Neural cell (in vitro differentiated cells): Measurements from ENCODE around the gene CRMP1. TPM values are rescaled to one million over a fixed set of nuclear protein-coding genes. Genes with fewer than 3 reads are reported as not detected.

Experiments used
- H2AFZ ChIP-seq: fragments of 200-600, 300-800 bp; sonication (generic), shearing (Covaris generic); 2 replicates; pipeline ENCODE4 v1.6.0; 2014; ENCODE audit warnings: low read depth, mild to moderate bottlenecking, antibody characterized with exemption, low read length, moderate library complexity
- H3F3A ChIP-seq: fragments of 200-600 bp; shearing (Covaris generic); 2 replicates; pipeline ENCODE4 v1.6.1; 2016; ENCODE audit warnings: mild to moderate bottlenecking, moderate library complexity, mixed read lengths, antibody characterized with exemption, low read length; ENCODE audit not compliant: insufficient read depth, poor library complexity, severe bottlenecking
- H3K27ac ChIP-seq: fragments of 200-600, 300-800 bp; sonication (generic), shearing (Covaris generic); 2 replicates; pipeline ENCODE4 v1.5.1; 2014; ENCODE audit warnings: mild to moderate bottlenecking, low read length, moderate library complexity
- H3K27me3 ChIP-seq: fragments of 300-800, 200-600 bp; sonication (generic), shearing (Covaris generic); 2 replicates; pipeline ENCODE4 v1.6.0; 2014; ENCODE audit warnings: mild to moderate bottlenecking, low read depth, low read length, moderate library complexity; ENCODE audit not compliant: insufficient read depth
- H3K36me3 ChIP-seq: fragments of 300-800, 200-600 bp; sonication (generic), shearing (Covaris generic); 2 replicates; pipeline ENCODE4 v1.5.1; 2014; ENCODE audit warnings: mild to moderate bottlenecking, antibody characterized with exemption, low read length, moderate library complexity; ENCODE audit not compliant: insufficient read depth
- H3K4me2 ChIP-seq: fragments of 300-800, 200-600 bp; sonication (generic), shearing (Covaris generic); 2 replicates; pipeline ENCODE4 v1.6.0; 2014; ENCODE audit warnings: mild to moderate bottlenecking, low read length
- H3K4me3 ChIP-seq: fragments of 300-800, 200-600 bp; sonication (generic), shearing (Covaris generic); 2 replicates; pipeline ENCODE4 v1.5.1; 2014; ENCODE audit warnings: mild to moderate bottlenecking, low read length, moderate library complexity
- H3K79me2 ChIP-seq: fragments of 200-600 bp; shearing (Covaris generic); replicated peaks from 2 replicates; pipeline ENCODE4 v1.6.0; 2014; ENCODE audit warnings: mild to moderate bottlenecking, low read length, moderate library complexity; ENCODE audit not compliant: insufficient read depth
- H3K9ac ChIP-seq: fragments of 300-800, 200-600 bp; sonication (generic), shearing (Covaris generic); 2 replicates; pipeline ENCODE4 v1.6.1; 2016; ENCODE audit warnings: mild to moderate bottlenecking, low read length, mixed read lengths
- H3K9me2 ChIP-seq: fragments of 200-600 bp; shearing (Covaris generic); 2 replicates; pipeline ENCODE4 v1.6.1; 2016; ENCODE audit warnings: mild to moderate bottlenecking, low read length, mixed read lengths; ENCODE audit not compliant: insufficient read depth
- H3K9me3 ChIP-seq: fragments of 200-600, 300-800 bp; sonication (generic), shearing (Covaris generic); 2 replicates; pipeline ENCODE4 v1.6.1; 2016; ENCODE audit warnings: mild to moderate bottlenecking, mixed run types, low read length, moderate library complexity, mixed read lengths
- H4K20me1 ChIP-seq: fragments of 200-600 bp; shearing (Covaris generic); 2 replicates; pipeline ENCODE4 v1.6.1; 2016; ENCODE audit warnings: mild to moderate bottlenecking, mixed run types; ENCODE audit not compliant: insufficient read depth
- EP300 ChIP-seq: fragments of 450-650 bp; conservative IDR thresholded peaks from 2 replicates; pipeline ENCODE4 v1.6.1; 2014; ENCODE audit warnings: antibody characterized with exemption, mild to moderate bottlenecking, moderate library complexity; ENCODE audit not compliant: poor library complexity, severe bottlenecking
- EZH2 ChIP-seq: fragments of 200-600, 300-800 bp; shearing (Covaris generic), sonication (generic); IDR thresholded peaks from 2 replicates; pipeline ENCODE4 v1.6.1; 2014; ENCODE audit warnings: antibody characterized with exemption, low read length, borderline replicate concordance, mild to moderate bottlenecking; ENCODE audit not compliant: insufficient read depth, poor library complexity, severe bottlenecking
- MXI1 ChIP-seq: fragments of 450-650 bp; conservative IDR thresholded peaks from 2 replicates; pipeline ENCODE4 v1.6.1; 2014; ENCODE audit warnings: antibody characterized with exemption, mild to moderate bottlenecking; ENCODE audit not compliant: poor library complexity, severe bottlenecking
- POLR2AphosphoS5 ChIP-seq: IDR thresholded peaks from 2 replicates; pipeline ENCODE4 v1.6.1; 2012
- RAD21 ChIP-seq: fragments of 450-650 bp; conservative IDR thresholded peaks from 2 replicates; pipeline ENCODE4 v1.6.1; 2014; ENCODE audit warnings: antibody characterized with exemption, mild to moderate bottlenecking, moderate library complexity
- SMC3 ChIP-seq: fragments of 450-650 bp; conservative IDR thresholded peaks from 2 replicates; pipeline ENCODE4 v1.6.1; 2014; ENCODE audit warnings: antibody characterized with exemption, mild to moderate bottlenecking, moderate library complexity; ENCODE audit not compliant: poor library complexity
- TAF1 ChIP-seq: IDR thresholded peaks from 2 replicates; pipeline ENCODE4 v1.6.1; 2012; ENCODE audit warnings: low read depth
- polyA plus RNA-seq: library from polyadenylated mRNA; depleted of rRNA; stranded (reverse); fragments of >200 nt; gene quantifications from 2 replicates; pipeline ENCODE4 v1.2.3, GENCODE V29; 2014
- TF ChIP-seq, protein P1 (sequence below): IDR thresholded peaks from 2 replicates; pipeline ENCODE4 v1.6.1; 2012; ENCODE audit warnings: borderline replicate concordance
- TF ChIP-seq, protein P2 (sequence below): fragments of 450-650 bp; IDR thresholded peaks from 2 replicates; pipeline ENCODE4 v1.5.1; 2014; ENCODE audit warnings: antibody characterized with exemption, mild to moderate bottlenecking, moderate library complexity; ENCODE audit not compliant: poor library complexity, severe bottlenecking

Gene CRMP1
- polyA plus RNA-seq, 1 donor from 2014 or later, result 642 TPM

DNA sequence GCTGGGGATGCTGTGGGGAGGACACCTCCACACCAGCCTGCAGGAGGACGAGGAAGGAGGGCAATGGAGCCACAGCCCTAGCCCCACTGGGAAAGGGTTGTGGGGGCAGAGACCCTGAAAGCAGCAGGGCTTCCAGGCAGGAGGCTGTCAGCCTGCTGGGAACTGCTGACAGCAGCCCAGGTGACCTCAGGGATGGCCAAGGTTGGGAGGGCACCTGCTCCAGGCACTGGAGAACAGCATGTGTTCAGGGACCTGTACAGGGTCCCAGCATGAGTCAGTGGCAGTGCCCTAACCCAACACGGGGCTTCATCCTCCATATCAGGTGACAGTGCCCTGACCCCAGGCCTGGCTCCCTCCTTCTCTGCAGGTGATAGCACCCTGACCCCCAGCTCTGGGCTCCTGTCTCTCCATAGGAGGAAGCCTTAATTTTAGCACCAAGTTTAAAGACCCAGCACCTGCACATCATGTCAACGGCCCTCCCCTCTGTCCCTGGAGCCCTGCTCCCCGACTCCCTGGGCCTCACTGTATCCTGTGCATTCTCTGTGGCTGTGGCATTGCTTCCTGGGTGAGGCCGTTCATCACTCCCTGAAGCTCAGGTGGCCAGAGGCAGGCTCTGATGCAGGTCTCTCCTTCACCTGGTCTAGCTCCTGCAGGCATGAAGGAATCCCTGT, 66.3 kb downstream of the CRMP1 start (continued):
- TF ChIP-seq MXI1, result no peak

GRCh38 chr4:5825321-5826041, 67.4 kb downstream of the CRMP1 start:
- Histone ChIP-seq H3K36me3 (peaks cover 49% of the 10 kb centered on the region), H3K27me3 (no peaks in the 10 kb centered on the region), H3K27ac (no peak overlapping the region), H3K4me2 (no peak overlapping the region), H3K4me3 (no peak overlapping the region), H2AFZ (no peak overlapping the region), H3K79me2 (no peaks in the 10 kb centered on the region), H3K9me3 (no peaks in the 10 kb centered on the region), H4K20me1 (no peaks in the 10 kb centered on the region), H3F3A (no peaks in the 10 kb centered on the region), H3K9ac (no peak overlapping the region), H3K9me2 (no peaks in the 10 kb centered on the region)
- TF ChIP-seq POLR2AphosphoS5, result no peak
- TF ChIP-seq, protein P1, sequence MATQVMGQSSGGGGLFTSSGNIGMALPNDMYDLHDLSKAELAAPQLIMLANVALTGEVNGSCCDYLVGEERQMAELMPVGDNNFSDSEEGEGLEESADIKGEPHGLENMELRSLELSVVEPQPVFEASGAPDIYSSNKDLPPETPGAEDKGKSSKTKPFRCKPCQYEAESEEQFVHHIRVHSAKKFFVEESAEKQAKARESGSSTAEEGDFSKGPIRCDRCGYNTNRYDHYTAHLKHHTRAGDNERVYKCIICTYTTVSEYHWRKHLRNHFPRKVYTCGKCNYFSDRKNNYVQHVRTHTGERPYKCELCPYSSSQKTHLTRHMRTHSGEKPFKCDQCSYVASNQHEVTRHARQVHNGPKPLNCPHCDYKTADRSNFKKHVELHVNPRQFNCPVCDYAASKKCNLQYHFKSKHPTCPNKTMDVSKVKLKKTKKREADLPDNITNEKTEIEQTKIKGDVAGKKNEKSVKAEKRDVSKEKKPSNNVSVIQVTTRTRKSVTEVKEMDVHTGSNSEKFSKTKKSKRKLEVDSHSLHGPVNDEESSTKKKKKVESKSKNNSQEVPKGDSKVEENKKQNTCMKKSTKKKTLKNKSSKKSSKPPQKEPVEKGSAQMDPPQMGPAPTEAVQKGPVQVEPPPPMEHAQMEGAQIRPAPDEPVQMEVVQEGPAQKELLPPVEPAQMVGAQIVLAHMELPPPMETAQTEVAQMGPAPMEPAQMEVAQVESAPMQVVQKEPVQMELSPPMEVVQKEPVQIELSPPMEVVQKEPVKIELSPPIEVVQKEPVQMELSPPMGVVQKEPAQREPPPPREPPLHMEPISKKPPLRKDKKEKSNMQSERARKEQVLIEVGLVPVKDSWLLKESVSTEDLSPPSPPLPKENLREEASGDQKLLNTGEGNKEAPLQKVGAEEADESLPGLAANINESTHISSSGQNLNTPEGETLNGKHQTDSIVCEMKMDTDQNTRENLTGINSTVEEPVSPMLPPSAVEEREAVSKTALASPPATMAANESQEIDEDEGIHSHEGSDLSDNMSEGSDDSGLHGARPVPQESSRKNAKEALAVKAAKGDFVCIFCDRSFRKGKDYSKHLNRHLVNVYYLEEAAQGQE, result no peak
- no peak for TF ChIP-seq EZH2
- no peak for TF ChIP-seq MXI1
- no peak for TF ChIP-seq EP300
- no peak for TF ChIP-seq TAF1
- TF ChIP-seq, protein P2, sequence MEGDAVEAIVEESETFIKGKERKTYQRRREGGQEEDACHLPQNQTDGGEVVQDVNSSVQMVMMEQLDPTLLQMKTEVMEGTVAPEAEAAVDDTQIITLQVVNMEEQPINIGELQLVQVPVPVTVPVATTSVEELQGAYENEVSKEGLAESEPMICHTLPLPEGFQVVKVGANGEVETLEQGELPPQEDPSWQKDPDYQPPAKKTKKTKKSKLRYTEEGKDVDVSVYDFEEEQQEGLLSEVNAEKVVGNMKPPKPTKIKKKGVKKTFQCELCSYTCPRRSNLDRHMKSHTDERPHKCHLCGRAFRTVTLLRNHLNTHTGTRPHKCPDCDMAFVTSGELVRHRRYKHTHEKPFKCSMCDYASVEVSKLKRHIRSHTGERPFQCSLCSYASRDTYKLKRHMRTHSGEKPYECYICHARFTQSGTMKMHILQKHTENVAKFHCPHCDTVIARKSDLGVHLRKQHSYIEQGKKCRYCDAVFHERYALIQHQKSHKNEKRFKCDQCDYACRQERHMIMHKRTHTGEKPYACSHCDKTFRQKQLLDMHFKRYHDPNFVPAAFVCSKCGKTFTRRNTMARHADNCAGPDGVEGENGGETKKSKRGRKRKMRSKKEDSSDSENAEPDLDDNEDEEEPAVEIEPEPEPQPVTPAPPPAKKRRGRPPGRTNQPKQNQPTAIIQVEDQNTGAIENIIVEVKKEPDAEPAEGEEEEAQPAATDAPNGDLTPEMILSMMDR, result no peak
- TF ChIP-seq RAD21, result no peak
- TF ChIP-seq SMC3, result no peak

DNA sequence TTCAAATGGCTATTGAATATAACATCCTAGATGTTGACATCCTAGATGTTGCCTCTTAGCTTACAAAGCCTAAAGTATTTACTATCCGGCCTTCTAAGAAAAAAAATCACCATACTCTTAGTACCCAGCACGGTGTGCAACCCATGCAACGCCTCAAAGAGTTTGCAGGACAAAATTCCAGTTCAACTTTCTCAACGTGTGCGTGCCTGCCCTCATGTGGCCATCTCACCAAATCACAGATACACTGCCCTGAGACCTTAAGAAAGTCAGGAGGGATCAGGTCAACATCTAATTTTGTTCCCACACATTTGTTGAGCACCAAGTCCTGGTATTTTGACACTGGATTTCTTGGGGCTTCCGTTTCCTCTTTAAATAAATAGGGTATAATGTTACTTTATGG, 68.3 kb downstream of the CRMP1 start:
- H3K4me2 ChIP-seq, result no peak overlapping the region
- H3K9me3 ChIP-seq, result no peaks in the 10 kb centered on the region
- H3K27me3 ChIP-seq, result no peaks in the 10 kb centered on the region
- TF ChIP-seq EP300 (no peak), EZH2 (no peak), SMC3 (peak; percentile 62), RAD21 (peak; percentile 56)
- TF ChIP-seq, protein P2, result peak; percentile 64
- H3K4me3 ChIP-seq, result no peak overlapping the region
- no peak overlapping the region for H3K9ac ChIP-seq
- H3K27ac ChIP-seq, result no peak overlapping the region
- no peak overlapping the region for H2AFZ ChIP-seq
- no peaks in the 10 kb centered on the region for H3F3A ChIP-seq
- peaks cover 53% of the 10 kb centered on the region for H3K36me3 ChIP-seq
- H4K20me1 ChIP-seq, result no peaks in the 10 kb centered on the region
- H3K79me2 ChIP-seq, result no peaks in the 10 kb centered on the region
- no peaks in the 10 kb centered on the region for H3K9me2 ChIP-seq
